ENCODE results near the gene IRS2. TPM values are rescaled to one million over a fixed set of nuclear protein-coding genes. Genes with fewer than 3 reads are reported as not detected.

Gene IRS2
- total RNA-seq, 3 donors from 2014 or later: 25.8 to 38.2 (median 29.5) TPM

GRCh38 chr13:109785141-109785891, 1.1 kb downstream of the IRS2 start:
- Histone ChIP-seq H3K27me3 (no peaks in the 10 kb centered on the region), H3K27ac (peak overlapping the region; percentile 93 to 100), H3K4me1 (peaks cover 0 to 11% of the 10 kb centered on the region in 2 donors), H3K4me3 (peak overlapping the region; percentile 74 to 97 (median 81)), H3K9me3 (no peaks in the 10 kb centered on the region), H3K36me3 (no peaks in the 10 kb centered on the region)
- intact Hi-C loops (cut with DNase I; ENCODE audit: low total_unique reads): no loop called here
- peak in 1 of 2 donors; percentile 44 for DNase-seq (ENCODE audit: low spot score in 2 of 2)
- no peak for TF ChIP-seq POLR2A (IDR thresholded peaks at IDR 0.05)
- peak in 2 of 3 donors; percentile 9 to 13 for TF ChIP-seq POLR2AphosphoS5 (IDR thresholded peaks at IDR 0.05)
- TF ChIP-seq, protein P1, sequence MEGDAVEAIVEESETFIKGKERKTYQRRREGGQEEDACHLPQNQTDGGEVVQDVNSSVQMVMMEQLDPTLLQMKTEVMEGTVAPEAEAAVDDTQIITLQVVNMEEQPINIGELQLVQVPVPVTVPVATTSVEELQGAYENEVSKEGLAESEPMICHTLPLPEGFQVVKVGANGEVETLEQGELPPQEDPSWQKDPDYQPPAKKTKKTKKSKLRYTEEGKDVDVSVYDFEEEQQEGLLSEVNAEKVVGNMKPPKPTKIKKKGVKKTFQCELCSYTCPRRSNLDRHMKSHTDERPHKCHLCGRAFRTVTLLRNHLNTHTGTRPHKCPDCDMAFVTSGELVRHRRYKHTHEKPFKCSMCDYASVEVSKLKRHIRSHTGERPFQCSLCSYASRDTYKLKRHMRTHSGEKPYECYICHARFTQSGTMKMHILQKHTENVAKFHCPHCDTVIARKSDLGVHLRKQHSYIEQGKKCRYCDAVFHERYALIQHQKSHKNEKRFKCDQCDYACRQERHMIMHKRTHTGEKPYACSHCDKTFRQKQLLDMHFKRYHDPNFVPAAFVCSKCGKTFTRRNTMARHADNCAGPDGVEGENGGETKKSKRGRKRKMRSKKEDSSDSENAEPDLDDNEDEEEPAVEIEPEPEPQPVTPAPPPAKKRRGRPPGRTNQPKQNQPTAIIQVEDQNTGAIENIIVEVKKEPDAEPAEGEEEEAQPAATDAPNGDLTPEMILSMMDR (IDR thresholded peaks at IDR 0.05): no peak

DNA sequence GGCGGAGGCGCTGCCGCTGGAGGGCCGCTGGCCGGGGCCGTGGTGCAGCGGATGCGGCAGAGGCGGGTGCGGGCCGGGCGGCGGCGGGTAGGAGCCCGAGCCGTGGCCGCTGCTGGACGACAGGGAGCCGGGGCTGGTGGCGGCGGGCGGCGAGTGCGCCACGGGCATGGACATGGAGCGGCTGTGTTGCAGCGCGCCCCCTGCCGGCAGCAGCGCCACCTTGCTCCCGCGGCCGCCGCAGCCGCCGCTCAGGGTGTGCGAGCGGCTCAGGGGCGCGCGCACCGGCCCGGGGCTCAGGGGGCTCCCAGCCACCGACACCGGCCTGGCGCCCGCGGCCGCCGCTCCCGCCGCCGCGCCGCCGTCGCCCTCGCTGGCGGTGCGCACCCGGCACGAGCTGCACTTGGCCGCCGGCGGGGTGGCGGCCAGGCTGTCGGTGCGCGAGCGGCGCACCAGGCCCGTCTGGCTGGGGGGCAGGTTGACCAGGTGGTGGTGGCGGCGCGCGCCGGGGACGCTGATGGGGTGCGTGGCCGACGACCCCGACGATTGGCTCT, 1.7 kb downstream of the IRS2 start:
- Histone ChIP-seq H3K9me3 (no peaks in the 10 kb centered on the region), H3K36me3 (no peaks in the 10 kb centered on the region), H3K27me3 (no peaks in the 10 kb centered on the region), H3K4me3 (peak overlapping the region; percentile 74 to 97 (median 81)), H3K4me1 (peaks cover 0 to 11% of the 10 kb centered on the region in 2 donors), H3K27ac (peak overlapping the region; percentile 93 to 100)
- intact Hi-C loops (cut with DNase I; ENCODE audit: low total_unique reads): no loop called here
- TF ChIP-seq, protein P1 (IDR thresholded peaks at IDR 0.05): peak in 1 of 3 donors; percentile 87
- TF ChIP-seq POLR2AphosphoS5 (IDR thresholded peaks at IDR 0.05): no peak
- peak; percentile 43 to 72 for DNase-seq (ENCODE audit: low spot score in 2 of 2)

- no peaks in the 10 kb centered on the region for H3K27me3 ChIP-seq
- H3K4me3 ChIP-seq: peak overlapping the region; percentile 74 to 97 (median 81)
- H3K9me3 ChIP-seq: no peaks in the 10 kb centered on the region
- H3K27ac ChIP-seq: peak overlapping the region; percentile 81 to 100
- TF ChIP-seq POLR2AphosphoS5 (IDR thresholded peaks at IDR 0.05): peak in 2 of 3 donors; percentile 16 to 26
- TF ChIP-seq POLR2A (IDR thresholded peaks at IDR 0.05): no peak
- DNase-seq (ENCODE audit: low spot score in 2 of 2): peak in 1 of 2 donors; percentile 29
- intact Hi-C loops (cut with DNase I; ENCODE audit: low total_unique reads): no loop called here
- no peaks in the 10 kb centered on the region for H3K36me3 ChIP-seq
- H3K4me1 ChIP-seq: peaks cover 0 to 11% of the 10 kb centered on the region in 2 donors
Measured at GRCh38 chr13:109783815-109784589, 2.4 kb downstream of the IRS2 start.

GRCh38 chr13:109783447-109783814, 3.0 kb downstream of the IRS2 start:
- intact Hi-C loops (cut with DNase I; ENCODE audit: low total_unique reads): no loop called here
- Histone ChIP-seq H3K27ac (peak overlapping the region; percentile 81 to 100), H3K36me3 (no peaks in the 10 kb centered on the region), H3K27me3 (no peaks in the 10 kb centered on the region), H3K9me3 (no peaks in the 10 kb centered on the region), H3K4me1 (peaks cover 0 to 11% of the 10 kb centered on the region in 2 donors), H3K4me3 (peak overlapping the region; percentile 74 to 97 (median 81))
- TF ChIP-seq POLR2A (IDR thresholded peaks at IDR 0.05) (peak; percentile 26), POLR2AphosphoS5 (IDR thresholded peaks at IDR 0.05) (peak in 1 of 3 donors; percentile 21)
- TF ChIP-seq, protein P1 (IDR thresholded peaks at IDR 0.05): no peak
- no peak for DNase-seq (ENCODE audit: low spot score in 2 of 2)

DNA sequence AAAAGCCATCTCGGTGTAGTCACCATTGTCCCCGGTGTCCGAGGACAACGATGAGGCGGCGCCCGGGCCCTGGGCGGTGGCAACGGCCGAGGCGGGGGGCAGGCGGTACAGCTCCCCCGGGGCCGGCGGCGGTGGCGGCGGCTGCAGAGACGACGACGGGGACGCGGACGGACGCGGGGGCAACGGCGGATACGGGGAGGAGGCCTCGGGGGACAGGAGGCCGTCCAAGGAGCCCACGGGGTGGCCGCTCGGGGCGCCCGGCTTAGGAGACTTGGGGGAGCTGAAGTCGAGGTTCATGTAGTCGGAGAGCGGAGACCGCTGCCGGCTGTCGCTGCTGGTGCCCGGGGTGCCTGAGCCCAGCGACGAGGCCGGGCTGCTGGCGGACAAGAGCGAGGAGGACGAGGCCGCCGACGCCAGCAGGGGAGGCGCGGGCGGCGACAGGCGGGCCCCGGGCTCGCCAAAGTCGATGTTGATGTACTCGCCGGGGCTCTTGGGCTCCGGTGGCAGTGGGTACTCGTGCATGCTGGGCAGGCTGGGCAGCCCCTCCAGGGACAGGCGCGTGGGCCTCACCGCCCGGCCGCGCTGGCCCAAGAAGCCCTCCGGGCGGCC, 3.5 kb downstream of the IRS2 start:
- Histone ChIP-seq H3K27ac (peak overlapping the region; percentile 81 to 100), H3K4me3 (peak overlapping the region; percentile 74 to 97 (median 81)), H3K27me3 (no peaks in the 10 kb centered on the region), H3K36me3 (no peaks in the 10 kb centered on the region), H3K4me1 (peaks cover 0 to 11% of the 10 kb centered on the region in 2 donors), H3K9me3 (no peaks in the 10 kb centered on the region)
- intact Hi-C loops (cut with DNase I; ENCODE audit: low total_unique reads): no loop called here
- DNase-seq (ENCODE audit: low spot score in 2 of 2): no peak
- TF ChIP-seq POLR2A (IDR thresholded peaks at IDR 0.05): no peak
- no peak for TF ChIP-seq POLR2AphosphoS5 (IDR thresholded peaks at IDR 0.05)
- TF ChIP-seq, protein P1 (IDR thresholded peaks at IDR 0.05): no peak

Measured in breast epithelium (tissue), 4 donors.